ENCODE results near the gene ARFGAP1. TPM values are rescaled to one million over a fixed set of nuclear protein-coding genes. Genes with fewer than 3 reads are reported as not detected.

ARFGAP1 gene
- total RNA-seq, 1 experiment from 2014 or later: 79.6 TPM

GRCh38 chr20:63259734-63260460, 12.7 kb upstream of the ARFGAP1 start:
- DNase-seq (ENCODE audit: low read depth): no peak

- DNase-seq (ENCODE audit: low read depth): no peak
Observed at GRCh38 chr20:63260521-63260920, 12.1 kb upstream of the ARFGAP1 start.

- no peak for DNase-seq (ENCODE audit: low read depth)
Observed at GRCh38 chr20:63261060-63261794, 11.4 kb upstream of the ARFGAP1 start.

GRCh38 chr20:63261795-63262528, 10.7 kb upstream of the ARFGAP1 start:
- no peak for DNase-seq (ENCODE audit: low read depth)

GRCh38 chr20:63262836-63263235, 9.8 kb upstream of the ARFGAP1 start:
- no peak for DNase-seq (ENCODE audit: low read depth)

- DNase-seq (ENCODE audit: low read depth): no peak
Observed at GRCh38 chr20:63264000-63264399, 8.6 kb upstream of the ARFGAP1 start.

- no peak for DNase-seq (ENCODE audit: low read depth)
Observed at GRCh38 chr20:63264519-63264918, 8.1 kb upstream of the ARFGAP1 start.

GRCh38 chr20:63265891-63266515, 6.6 kb upstream of the ARFGAP1 start:
- no peak for DNase-seq (ENCODE audit: low read depth)

- no peak for DNase-seq (ENCODE audit: low read depth)
Observed at GRCh38 chr20:63267691-63268090, 4.9 kb upstream of the ARFGAP1 start.

- no peak for DNase-seq (ENCODE audit: low read depth)
Observed at GRCh38 chr20:63268256-63268655, 4.4 kb upstream of the ARFGAP1 start.

GRCh38 chr20:63268671-63269439, 3.8 kb upstream of the ARFGAP1 start:
- peak; percentile 55 for DNase-seq (ENCODE audit: low read depth)

- DNase-seq (ENCODE audit: low read depth): no peak
Observed at GRCh38 chr20:63269724-63270123, 2.9 kb upstream of the ARFGAP1 start.

- no peak for DNase-seq (ENCODE audit: low read depth)
Observed at GRCh38 chr20:63270606-63271325, 1.8 kb upstream of the ARFGAP1 start.

GRCh38 chr20:63273059-63273579, 506 bp downstream of the ARFGAP1 start:
- DNase-seq (ENCODE audit: low read depth): no peak

- DNase-seq (ENCODE audit: low read depth): peak; percentile 86
Observed at GRCh38 chr20:63273635-63274380, 1.2 kb downstream of the ARFGAP1 start.

GRCh38 chr20:63274381-63275228, 2.0 kb downstream of the ARFGAP1 start:
- DNase-seq (ENCODE audit: low read depth): no peak

- no peak for DNase-seq (ENCODE audit: low read depth)
Observed at GRCh38 chr20:63275825-63276224, 3.2 kb downstream of the ARFGAP1 start.

- DNase-seq (ENCODE audit: low read depth): no peak
Observed at GRCh38 chr20:63276956-63277355, 4.3 kb downstream of the ARFGAP1 start.
